GM21786 (cell line): ENCODE measurements around the gene SLC4A3.

Experiments used
- ATAC-seq: cut with Tn5 transposase; IDR thresholded peaks from one replicate; pipeline ENCODE4 v1.9.1; 2021; ENCODE audit not compliant: unreplicated experiment

The SLC4A3 gene

GRCh38 chr2:219631406-219631891 lies 4.0 kb downstream of the SLC4A3 start:
- ATAC-seq, result no peak

DNA sequence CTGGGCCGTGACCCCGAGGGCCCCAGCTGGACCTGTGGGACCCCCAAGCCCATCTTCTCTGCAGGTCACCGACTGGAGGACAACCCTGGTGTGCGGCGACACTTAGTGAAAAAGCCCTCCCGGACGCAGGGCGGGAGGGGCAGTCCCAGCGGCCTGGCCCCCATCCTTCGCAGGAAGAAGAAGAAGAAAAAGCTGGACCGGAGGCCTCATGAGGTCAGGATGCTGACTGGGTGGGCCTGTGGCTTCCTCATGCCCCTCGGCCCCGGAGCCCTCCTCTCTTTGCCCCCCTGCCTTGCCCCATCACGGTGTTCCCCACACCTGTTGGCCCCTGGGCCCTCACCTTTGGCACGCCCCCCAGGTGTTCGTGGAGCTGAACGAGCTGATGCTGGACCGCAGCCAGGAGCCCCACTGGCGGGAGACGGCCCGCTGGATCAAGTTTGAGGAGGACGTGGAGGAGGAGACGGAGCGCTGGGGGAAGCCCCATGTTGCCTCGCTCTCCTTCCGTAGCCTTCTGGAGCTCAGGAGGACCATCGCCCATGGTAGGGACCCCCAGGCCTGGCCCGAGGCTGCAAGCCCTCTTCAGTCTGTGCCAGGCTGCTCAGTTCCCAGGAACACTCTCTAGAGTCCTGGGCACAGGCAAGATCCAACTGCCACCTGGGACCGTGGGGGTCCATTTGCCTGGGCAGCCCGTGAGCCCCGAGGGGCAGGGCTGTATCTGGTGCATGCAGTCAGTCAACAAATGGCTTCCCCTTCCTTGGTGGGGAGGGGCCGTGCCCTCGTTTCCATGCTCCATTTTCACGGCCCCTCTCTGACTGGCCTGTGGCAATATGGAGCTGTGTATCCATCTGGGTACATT lies 4.7 kb downstream of the SLC4A3 start:
- no peak for ATAC-seq

GRCh38 chr2:219632760-219633105 lies 5.3 kb downstream of the SLC4A3 start:
- ATAC-seq, result no peak

DNA sequence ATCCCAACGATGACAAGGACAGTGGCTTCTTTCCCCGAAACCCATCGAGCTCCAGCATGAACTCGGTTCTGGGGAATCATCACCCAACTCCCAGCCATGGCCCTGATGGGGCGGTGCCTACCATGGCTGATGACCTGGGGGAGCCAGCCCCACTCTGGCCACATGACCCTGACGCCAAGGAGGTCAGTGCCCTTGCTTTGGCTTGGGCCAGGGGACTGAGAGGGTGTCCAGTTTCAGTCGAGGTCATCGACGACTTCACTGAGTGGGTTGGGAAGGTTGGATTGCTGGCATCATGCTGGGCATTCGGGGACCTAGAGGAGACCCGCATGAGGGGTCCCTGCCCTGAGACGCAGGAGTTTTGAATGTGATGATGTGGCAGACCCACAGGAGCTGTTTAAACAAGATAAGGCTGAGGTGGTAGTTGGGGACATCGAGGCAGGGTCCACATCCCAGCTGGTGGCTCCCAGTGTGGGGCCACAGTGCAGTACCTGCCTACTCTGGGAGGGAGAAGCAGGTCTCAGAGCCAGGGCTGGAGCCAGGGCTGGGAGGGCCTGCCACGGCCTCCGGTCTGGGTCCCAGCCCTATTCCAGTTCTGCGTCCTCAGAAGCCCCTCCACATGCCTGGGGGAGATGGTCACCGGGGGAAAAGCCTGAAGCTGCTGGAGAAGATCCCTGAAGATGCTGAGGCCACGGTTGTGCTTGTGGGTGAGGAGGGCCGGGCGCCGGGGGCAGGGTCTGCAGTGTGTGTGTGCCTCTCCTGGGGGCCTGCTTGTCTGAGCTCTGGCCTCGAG lies 6.0 kb downstream of the SLC4A3 start:
- no peak for ATAC-seq

GRCh38 chr2:219634171-219634940 lies 6.9 kb downstream of the SLC4A3 start:
- ATAC-seq, result no peak

- ATAC-seq, result no peak
Observed at GRCh38 chr2:219634951-219635751, 7.7 kb downstream of the SLC4A3 start.

DNA sequence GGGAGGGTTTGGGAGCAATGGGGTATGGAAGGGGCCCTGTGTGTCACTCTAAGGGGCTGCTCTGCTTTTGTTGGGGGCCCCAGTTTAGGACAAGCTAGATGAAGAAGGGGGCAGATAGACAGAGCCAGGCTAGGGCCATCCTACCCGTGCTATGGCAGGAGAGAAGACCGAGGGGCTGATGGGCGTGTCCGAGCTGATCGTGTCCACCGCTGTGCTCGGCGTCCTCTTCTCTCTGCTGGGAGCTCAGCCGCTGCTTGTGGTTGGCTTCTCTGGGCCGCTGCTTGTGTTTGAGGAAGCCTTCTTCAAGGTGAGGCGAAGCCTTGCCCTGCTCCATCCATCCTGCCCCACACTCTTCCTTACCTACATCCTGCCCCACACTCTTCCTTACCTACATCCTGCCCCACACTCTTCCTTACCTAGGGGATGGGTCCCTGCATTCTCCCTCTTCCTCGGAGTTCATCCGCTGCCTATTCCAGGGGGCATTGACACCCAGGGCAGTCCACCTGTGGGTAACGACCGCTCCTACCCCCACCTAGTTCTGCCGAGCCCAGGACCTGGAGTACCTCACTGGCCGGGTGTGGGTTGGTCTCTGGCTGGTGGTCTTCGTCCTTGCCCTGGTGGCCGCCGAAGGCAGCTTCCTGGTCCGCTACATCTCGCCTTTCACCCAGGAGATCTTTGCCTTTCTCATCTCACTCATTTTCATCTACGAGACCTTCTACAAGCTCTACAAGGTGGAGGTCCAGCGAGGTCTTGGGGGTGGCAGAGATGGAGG lies 8.9 kb downstream of the SLC4A3 start:
- ATAC-seq, result no peak

- ATAC-seq, result no peak
Observed at GRCh38 chr2:219636941-219637841, 9.8 kb downstream of the SLC4A3 start.

DNA sequence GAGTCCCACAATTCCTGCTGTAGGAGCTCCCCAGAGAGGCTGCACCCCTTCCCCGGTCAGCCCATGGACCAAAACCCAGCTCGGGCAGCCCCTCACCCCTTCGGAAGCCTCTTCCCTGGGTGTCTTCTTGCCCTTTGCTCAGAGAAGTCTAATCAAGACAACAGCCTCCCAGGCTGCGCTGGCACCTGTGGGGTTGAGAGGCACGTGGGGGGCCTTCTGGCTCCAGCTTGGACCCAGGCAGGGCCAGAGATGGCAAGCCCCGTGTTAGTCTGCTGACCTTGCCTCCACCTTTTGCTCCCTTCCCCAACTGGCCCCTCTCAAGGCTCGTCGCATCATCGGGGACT lies 10.4 kb downstream of the SLC4A3 start:
- ATAC-seq, result no peak

DNA sequence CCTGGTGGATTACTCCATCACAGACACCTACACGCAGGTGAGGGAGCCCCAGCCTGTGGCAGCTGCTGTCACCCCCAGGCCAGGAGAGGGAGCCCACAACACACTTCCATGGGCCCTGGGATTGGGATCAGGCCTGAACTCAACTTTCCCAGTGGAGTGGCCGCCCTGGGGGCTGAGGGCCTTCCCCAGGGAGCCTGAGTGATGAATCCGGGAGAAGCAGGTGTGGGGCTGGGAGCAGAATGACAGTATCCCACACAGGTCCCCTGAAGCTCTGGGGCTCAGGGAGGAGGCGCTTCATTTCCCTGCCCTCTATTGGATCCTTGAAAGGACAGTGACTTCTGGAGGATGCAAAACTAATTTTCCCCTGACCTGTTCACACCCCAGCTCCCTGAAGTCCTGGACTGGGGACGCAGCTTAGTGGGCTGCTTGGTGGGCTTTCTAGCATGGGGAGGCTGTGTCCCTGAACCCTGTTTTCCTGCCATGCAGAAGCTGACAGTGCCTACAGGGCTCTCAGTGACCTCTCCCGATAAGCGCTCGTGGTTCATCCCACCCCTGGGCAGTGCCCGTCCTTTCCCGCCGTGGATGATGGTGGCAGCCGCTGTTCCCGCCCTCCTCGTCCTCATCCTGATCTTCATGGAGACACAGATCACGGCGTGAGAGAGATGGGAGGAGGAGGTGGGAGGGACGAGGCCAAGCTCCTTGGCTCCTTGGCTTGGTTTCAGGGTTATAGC lies 11.0 kb downstream of the SLC4A3 start:
- ATAC-seq, result no peak

DNA sequence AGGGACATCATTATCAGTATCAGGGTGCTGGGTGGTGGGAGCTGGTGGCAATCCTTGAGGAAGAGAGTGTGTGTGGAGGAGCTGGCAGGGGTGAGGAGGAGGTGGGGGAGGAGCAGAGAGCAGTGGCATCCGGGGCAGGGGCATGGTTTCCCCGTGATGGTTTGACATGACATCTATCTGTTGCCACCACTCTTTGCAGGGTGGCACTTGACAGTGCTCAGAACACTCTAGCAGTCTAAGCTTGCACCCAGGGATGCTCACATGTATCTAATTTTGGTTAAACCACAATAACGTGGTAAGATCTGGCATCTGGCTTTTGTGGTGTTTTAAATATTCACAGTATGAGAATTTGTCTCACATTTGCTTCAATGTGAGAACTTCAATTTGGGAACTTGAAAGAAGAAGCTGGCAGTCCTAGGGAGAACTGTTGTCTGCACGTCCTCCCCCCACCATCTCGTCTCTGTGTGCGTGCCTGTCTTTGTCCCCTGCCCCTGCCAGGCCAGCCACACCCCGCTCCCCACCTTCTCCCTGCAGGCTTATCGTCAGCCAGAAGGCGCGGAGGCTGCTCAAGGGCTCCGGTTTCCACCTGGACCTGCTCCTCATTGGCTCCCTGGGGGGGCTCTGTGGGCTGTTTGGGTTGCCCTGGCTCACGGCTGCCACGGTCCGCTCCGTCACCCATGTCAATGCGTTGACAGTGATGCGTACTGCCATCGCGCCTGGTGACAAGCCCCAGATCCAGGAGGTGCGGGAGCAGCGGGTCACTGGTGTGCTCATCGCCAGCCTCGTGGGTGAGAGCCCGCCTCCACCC lies 11.7 kb downstream of the SLC4A3 start:
- no peak for ATAC-seq

DNA sequence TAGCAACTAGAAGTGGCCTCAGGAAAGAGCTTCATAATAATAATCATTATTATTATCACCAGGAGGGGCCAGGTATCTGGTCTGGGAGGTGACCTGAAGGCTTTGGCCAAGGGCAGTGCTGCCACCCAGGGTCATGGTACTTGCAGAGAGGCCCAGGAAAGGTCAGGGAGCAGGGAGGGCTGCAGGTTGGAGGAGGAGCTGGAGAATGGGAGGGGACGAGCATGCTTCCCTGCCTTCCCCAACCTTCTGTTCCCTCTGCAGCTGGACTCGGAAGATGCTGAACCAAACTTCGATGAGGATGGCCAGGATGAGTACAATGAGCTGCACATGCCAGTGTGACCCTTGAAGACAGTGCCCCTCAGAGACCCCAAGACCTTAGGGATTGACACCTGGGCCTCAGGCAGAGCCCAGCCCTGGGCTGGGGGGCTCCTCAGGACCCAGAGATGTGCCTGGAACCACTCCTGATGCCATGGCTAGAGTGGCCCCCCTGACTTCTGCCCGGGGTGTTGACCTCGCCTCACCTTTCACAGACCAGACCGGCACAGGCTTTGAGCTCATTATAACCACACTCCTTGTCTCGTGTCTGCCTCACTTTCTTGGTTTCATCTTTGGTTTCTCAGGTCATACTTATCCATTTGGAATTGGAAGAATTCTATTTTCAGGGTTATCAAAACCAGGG lies 14.1 kb downstream of the SLC4A3 start:
- no peak for ATAC-seq

DNA sequence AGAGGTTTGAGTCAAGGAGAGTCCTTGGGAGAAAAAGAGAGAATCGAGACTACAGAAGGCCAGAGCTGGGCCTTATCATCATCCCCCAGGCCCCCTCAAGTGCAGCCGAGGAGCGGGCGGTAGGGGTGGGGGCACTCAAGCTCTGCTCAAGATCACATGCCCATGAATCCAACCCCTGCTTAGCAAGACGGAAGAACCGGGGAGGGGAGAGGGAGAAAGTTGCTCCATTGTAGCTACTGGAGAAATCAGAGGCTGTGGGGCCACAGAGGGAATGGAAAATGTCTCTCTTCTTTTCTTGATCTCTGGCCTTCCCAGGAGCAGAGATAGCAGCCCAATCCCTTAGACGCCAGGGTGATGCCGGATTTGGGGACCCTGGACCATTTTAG lies 14.6 kb downstream of the SLC4A3 start:
- ATAC-seq, result no peak

DNA sequence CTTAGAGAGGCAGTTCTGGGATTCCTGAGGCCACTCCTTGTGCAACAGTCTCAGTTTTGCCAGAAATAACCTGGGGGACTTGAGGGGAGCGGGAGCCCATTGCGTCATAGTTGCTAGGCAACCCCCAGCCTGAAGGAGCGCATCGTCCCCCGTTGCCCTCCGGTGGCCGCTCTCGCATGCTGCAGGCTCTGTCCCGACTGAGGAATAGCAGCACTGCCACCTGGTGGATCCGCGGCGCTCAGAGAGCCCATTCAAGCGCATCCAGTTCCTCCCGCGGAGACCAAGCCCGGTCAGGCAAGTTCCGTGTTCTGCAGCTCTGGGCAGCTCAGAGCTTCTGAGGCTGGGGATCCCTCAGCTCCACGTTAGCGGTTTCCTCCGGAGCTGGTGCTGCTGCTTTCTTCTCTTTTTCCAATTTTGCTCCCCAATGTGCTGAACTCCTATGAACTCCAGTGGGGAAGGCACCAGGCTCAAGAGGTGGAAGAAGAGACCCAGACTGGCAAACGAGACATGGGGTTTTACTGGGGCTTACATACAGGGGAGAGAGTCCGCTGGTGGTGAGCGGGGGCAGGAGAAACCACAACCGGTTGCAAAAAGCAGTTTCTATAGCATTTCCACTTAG lies 15.1 kb downstream of the SLC4A3 start:
- peak; percentile 98 for ATAC-seq

DNA sequence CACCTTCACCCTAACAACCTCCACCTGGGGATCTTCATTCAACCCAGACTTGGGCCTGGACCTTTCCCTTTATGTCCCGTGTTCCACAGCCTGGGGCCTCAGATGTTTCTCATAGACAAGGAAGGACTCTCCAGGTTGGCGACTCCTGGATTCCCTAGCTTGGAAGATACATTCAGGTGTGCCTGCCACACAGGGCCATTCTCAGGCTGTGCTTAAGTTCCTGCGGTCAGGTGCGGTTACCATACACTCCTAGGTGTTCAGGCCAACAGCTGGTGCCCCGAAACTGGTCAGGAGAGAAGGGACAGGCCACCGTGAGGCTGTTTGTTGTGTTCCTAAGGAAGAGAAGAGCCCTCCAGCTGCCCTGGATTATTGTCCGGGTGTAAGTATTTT lies 15.6 kb downstream of the SLC4A3 start:
- ATAC-seq, result no peak

DNA sequence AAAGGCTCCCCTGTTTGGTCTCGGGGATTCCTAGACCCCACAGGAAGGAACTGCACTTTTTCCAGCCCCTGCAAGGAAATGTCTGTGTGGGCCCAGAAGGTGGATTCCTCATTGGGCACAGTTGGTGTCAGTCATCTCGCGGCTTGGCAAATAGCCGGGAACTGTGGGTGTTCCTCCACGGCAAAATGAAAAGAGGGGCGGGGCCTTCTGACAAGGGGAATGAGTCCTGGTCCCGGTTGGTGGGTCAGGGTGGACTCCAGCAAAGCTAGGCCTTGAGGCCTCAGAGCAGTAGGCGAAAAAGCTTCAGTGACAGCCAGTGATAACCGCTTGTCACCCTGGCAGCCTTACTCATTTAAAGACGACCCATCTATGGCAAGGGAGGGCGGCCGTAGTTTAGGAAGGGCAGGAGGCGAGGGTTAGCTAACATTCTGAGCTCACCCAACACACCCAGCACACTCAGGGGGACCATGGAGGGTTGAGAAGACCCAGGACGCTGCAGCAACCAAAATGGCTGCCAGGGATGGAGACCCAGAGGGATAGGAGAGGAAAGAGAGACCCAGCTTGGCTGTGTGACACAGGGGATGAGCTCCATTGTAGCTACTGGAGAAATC lies 16.5 kb downstream of the SLC4A3 start:
- no peak for ATAC-seq
